Measurements from ENCODE around the gene CMIP. TPM values are rescaled to one million over a fixed set of nuclear protein-coding genes. Genes with fewer than 3 reads are reported as not detected.

The CMIP gene
- total RNA-seq, 1 experiment from 2014 or later = 63.7 TPM

GRCh38 chr16:81511371-81511770 lies 66.8 kb downstream of the CMIP start:
- ATAC-seq = no peak

GRCh38 chr16:81513204-81514040 lies 68.8 kb downstream of the CMIP start:
- H3K9me3 Mint-ChIP-seq = peaks cover 11% of the 10 kb centered on the region

More at GRCh38 chr16:81511371-81511770, 66.8 kb downstream of the CMIP start:
- peaks cover 11% of the 10 kb centered on the region for H3K9me3 Mint-ChIP-seq
- TF ChIP-seq ZBTB21 (CRISPR knock-in tag; IDR thresholded peaks at IDR 0.05; ENCODE audit: borderline replicate concordance) = no peak
- peak; percentile 39; the same call in 1 of the 2 replicates for TF ChIP-seq GABPB1 (CRISPR knock-in tag; IDR thresholded peaks at IDR 0.05)
- POLR2A ChIA-PET = no interaction called here
- peaks cover 26% of the 10 kb centered on the region for H3K4me1 Mint-ChIP-seq
- no peak overlapping the region for H3K27ac Mint-ChIP-seq
- CTCF ChIA-PET = no interaction called here
- no peaks in the 10 kb centered on the region for H3K27me3 Mint-ChIP-seq (ENCODE audit: low read depth)
- no peak overlapping the region for H3K4me3 Mint-ChIP-seq
- DNase-seq (ENCODE audit: low spot score) = no peak
- H3K36me3 Mint-ChIP-seq = peaks cover 21% of the 10 kb centered on the region

GRCh38 chr16:81514041-81514559 lies 69.5 kb downstream of the CMIP start:
- POLR2A ChIA-PET = interaction anchor here (0.8 kb wide), 1 partner anchor 70 kb away, joined by 3 read pairs; no protein-coding TSS in a partner anchor
- CTCF ChIA-PET = interaction anchor here (0.9 to 1.0 kb wide), 4 partner anchors 8 to 216 kb away, joined by 3 to 4 read pairs (median 3); no protein-coding TSS in a partner anchor
- no peak for TF ChIP-seq CBFB (CRISPR knock-in tag; IDR thresholded peaks at IDR 0.05; ENCODE audit: low read depth)
- TF ChIP-seq FOXK1 (CRISPR knock-in tag; IDR thresholded peaks at IDR 0.05) = no peak
- no peak for TF ChIP-seq FOXJ3 (CRISPR knock-in tag; IDR thresholded peaks at IDR 0.05; ENCODE audit: borderline replicate concordance)
- TF ChIP-seq CREM (CRISPR knock-in tag; IDR thresholded peaks at IDR 0.05) = no peak
- no peak for TF ChIP-seq TEAD1 (CRISPR knock-in tag; IDR thresholded peaks at IDR 0.05)
- no peak for TF ChIP-seq ZNF121 (CRISPR knock-in tag; IDR thresholded peaks at IDR 0.05)
- no peaks in the 10 kb centered on the region for H3K27me3 Mint-ChIP-seq (ENCODE audit: low read depth)
- DNase-seq (ENCODE audit: low spot score) (no peak), ATAC-seq (no peak)
- no peak overlapping the region for H3K4me3 Mint-ChIP-seq
- peak overlapping the region; percentile 52 for H3K27ac Mint-ChIP-seq
- peaks cover 26% of the 10 kb centered on the region for H3K4me1 Mint-ChIP-seq
- H3K9me3 Mint-ChIP-seq = peaks cover 11% of the 10 kb centered on the region
- peaks cover 29% of the 10 kb centered on the region for H3K36me3 Mint-ChIP-seq

More at GRCh38 chr16:81513204-81514040, 68.8 kb downstream of the CMIP start:
- peak overlapping the region; percentile 58 for H3K27ac Mint-ChIP-seq
- H3K27me3 Mint-ChIP-seq (ENCODE audit: low read depth) = no peaks in the 10 kb centered on the region
- ChIA-PET CTCF (interaction anchor here (0.6 to 1.0 kb wide), 5 partner anchors 9 to 292 kb away, joined by 3 to 4 read pairs (median 3); no protein-coding TSS in a partner anchor), POLR2A (interaction anchor here (0.8 kb wide), 1 partner anchor 70 kb away, joined by 3 read pairs; no protein-coding TSS in a partner anchor)
- DNase-seq (ENCODE audit: low spot score) (peak; percentile 48), ATAC-seq (peak; percentile 80)
- peaks cover 26% of the 10 kb centered on the region for H3K4me1 Mint-ChIP-seq
- H3K36me3 Mint-ChIP-seq = peaks cover 29% of the 10 kb centered on the region
- H3K4me3 Mint-ChIP-seq = no peak overlapping the region
- no peak for TF ChIP-seq AR (CRISPR knock-in tag; IDR thresholded peaks at IDR 0.05)
- 0 out of 2 replicates have a peak, but pooled peaks have one; percentile 29 for TF ChIP-seq ETV6 (CRISPR knock-in tag; IDR thresholded peaks at IDR 0.05)
- TF ChIP-seq ELF4 (CRISPR knock-in tag; IDR thresholded peaks at IDR 0.05; ENCODE audit: low read depth) = no peak
- no peak for TF ChIP-seq MAX (CRISPR knock-in tag; IDR thresholded peaks at IDR 0.05)
- peak; percentile 56; the same call in 1 of the 2 replicates for TF ChIP-seq ZNF423 (CRISPR knock-in tag; IDR thresholded peaks at IDR 0.05)
- no peak for TF ChIP-seq PRRX2 (CRISPR knock-in tag; IDR thresholded peaks at IDR 0.05)
- no peak for TF ChIP-seq FOXP1 (CRISPR knock-in tag; IDR thresholded peaks at IDR 0.05; ENCODE audit: borderline replicate concordance)
- no peak for TF ChIP-seq ZNF396 (CRISPR knock-in tag; IDR thresholded peaks at IDR 0.05; ENCODE audit: borderline replicate concordance)

All from WTC11 (cell line).